Body of pancreas (tissue), 4 donors: ENCODE measurements around the gene FAM50A. TPM values are rescaled to one million over a fixed set of nuclear protein-coding genes. Genes with fewer than 3 reads are reported as not detected.

Source experiments
- ATAC-seq: fragments of 150-250 bp; one replicate; pipeline ENCODE4 v1.9.1; 2016
- DNase-seq, 4 donors: peaks; one replicate each; pipeline ENCODE4 v3.0.0-alpha.2; 2019
- H3K27ac ChIP-seq, 4 donors: fragments of 200-600 bp; sonication (generic); 1 replicate in 3 of 4; 2 replicates in 1 of 4; pipeline versions ENCODE4 v1.5.1 to v1.6.1; 2016 to 2019; ENCODE audit warnings: mild to moderate bottlenecking in 1 of 4, mixed read lengths in 1 of 4, moderate library complexity in 1 of 4
- H3K27me3 ChIP-seq, 2 donors: fragments of 200-600 bp; sonication (generic); one replicate each; pipeline ENCODE4 v1.6.0; 2016; ENCODE audit warnings: mild to moderate bottlenecking in 1 of 2
- H3K36me3 ChIP-seq, 2 donors: fragments of 200-600 bp; sonication (generic); replicated peaks in 1 of 2; 2 replicates each; pipeline ENCODE4 v1.5.1; 2016; ENCODE audit warnings: low read depth in 2 of 2; ENCODE audit not compliant: insufficient read depth in 1 of 2
- H3K4me1 ChIP-seq: fragments of 200-600 bp; sonication (generic); one replicate; pipeline ENCODE4 v1.6.0; 2016
- H3K4me3 ChIP-seq, 2 donors: fragments of 200-600 bp; sonication (generic); 1 replicate in 1 of 2; 2 replicates in 1 of 2; pipeline ENCODE4 v1.5.1; 2016 to 2019
- H3K9me3 ChIP-seq, 3 donors: fragments of 200-600 bp; sonication (generic); 1 replicate in 2 of 3; 2 replicates in 1 of 3; pipeline ENCODE4 v1.5.1; 2016
- CTCF ChIP-seq, 7 experiments: fragments of 450-650 bp in 4 of 7; fragments of 200-600 bp in 3 of 7; sonication (generic) in 3 of 7; IDR thresholded peaks; one replicate each; pipeline ENCODE4 v1.5.1; 2016 to 2019; ENCODE audit warnings: antibody characterized with exemption in 7 of 7
- POLR2A ChIP-seq, 3 donors: fragments of 450-650 bp; IDR thresholded peaks; one replicate each; pipeline ENCODE4 v1.6.1; 2016; ENCODE audit warnings: antibody characterized with exemption in 3 of 3, mild to moderate bottlenecking in 2 of 3
- WGBS, 2 donors: methylation state at CpG; one replicate each; pipeline ENCODE4 v1.1.5; 2017; 5-methylcytosine and 5-hydroxymethylcytosine counted together
- intact Hi-C: fragments of 100-400 bp; cut with DNase I; formaldehyde crosslinking; loops from one replicate; pipeline ENCODE4 v1.15.1; 2023
- total RNA-seq, 2 donors: library from RNA; depleted of rRNA; stranded (reverse); fragments of >200 nt; gene quantifications; one replicate each; pipeline ENCODE4 v1.1.0, GENCODE V29; 2016

Gene FAM50A
- total RNA-seq, 2 donors from 2014 or later = 14.5 to 48.8 TPM

- Histone ChIP-seq H3K9me3 (no peaks in the 10 kb centered on the region), H3K4me1 (peaks cover 22% of the 10 kb centered on the region), H3K36me3 (peaks cover 0 to 6% of the 10 kb centered on the region in 2 donors), H3K27me3 (no peaks in the 10 kb centered on the region), H3K27ac (no peak overlapping the region), H3K4me3 (no peak overlapping the region)
- ATAC-seq = no peak
- intact Hi-C loops = no loop called here
- WGBS, 2 donors = 85 to 100% methylated on average over 6 to 12 of the region's 12 CpGs
- TF ChIP-seq CTCF (IDR thresholded peaks at IDR 0.05) (no peak), POLR2A (IDR thresholded peaks at IDR 0.05) (no peak)
- no peak for DNase-seq
These were observed 2.5 kb downstream of the FAM50A start for GRCh38 chrX:154446430-154446829.

DNA sequence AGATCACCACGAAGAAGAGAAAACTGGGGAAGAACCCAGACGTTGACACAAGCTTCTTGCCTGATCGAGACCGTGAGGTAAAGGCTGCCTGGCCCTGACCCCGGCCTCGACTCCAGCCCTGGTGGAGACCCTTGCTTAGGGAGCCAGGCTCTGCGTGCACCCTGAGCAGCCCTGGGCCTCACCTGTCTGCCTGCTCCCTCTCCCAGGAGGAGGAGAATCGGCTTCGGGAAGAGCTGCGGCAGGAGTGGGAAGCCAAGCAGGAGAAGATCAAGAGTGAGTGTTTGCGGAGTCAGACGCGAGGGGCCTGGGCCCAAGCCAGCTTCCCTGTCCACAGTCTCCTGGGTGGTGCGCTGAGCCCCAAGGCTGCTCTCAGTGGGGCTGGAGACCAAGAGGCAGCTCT is 4.5 kb downstream of the FAM50A start:
- no peak for DNase-seq
- Histone ChIP-seq H3K4me3 (no peak overlapping the region), H3K4me1 (peaks cover 19% of the 10 kb centered on the region), H3K9me3 (no peaks in the 10 kb centered on the region), H3K27ac (no peak overlapping the region), H3K36me3 (peaks cover 0 to 6% of the 10 kb centered on the region in 2 donors), H3K27me3 (no peaks in the 10 kb centered on the region)
- 80% methylated on average over 1 to 13 of the region's 14 CpGs for WGBS, 2 donors
- intact Hi-C loops = no loop called here
- no peak for ATAC-seq
- TF ChIP-seq CTCF (IDR thresholded peaks at IDR 0.05) (no peak), POLR2A (IDR thresholded peaks at IDR 0.05) (no peak)

DNA sequence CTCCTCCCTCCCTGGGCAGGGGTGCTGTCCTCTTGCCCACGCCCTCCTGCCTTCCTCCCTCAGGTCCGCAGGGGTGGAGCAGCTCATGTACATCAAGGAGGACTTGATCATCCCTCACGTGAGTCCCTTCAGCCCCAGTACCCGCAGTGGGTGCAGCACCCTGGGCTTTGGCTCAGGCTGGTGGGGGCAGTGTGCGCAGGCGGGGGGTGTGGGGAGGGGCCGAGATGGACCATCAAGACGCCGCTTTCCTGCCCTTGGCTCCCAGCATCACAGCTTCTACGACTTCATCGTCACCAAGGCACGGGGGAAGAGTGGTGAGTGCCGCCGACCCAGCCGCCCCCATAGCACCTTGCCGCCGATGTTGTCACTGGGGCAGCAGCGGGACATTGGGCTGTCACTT is 5.7 kb downstream of the FAM50A start:
- TF ChIP-seq POLR2A (IDR thresholded peaks at IDR 0.05) = no peak
- TF ChIP-seq CTCF (IDR thresholded peaks at IDR 0.05) = no peak
- DNase-seq (no peak), ATAC-seq (no peak)
- Histone ChIP-seq H3K27ac (no peak overlapping the region), H3K27me3 (no peaks in the 10 kb centered on the region), H3K4me3 (no peak overlapping the region), H3K9me3 (no peaks in the 10 kb centered on the region), H3K36me3 (peaks cover 0 to 6% of the 10 kb centered on the region in 2 donors), H3K4me1 (peaks cover 15% of the 10 kb centered on the region)
- WGBS, 2 donors = 93 to 95% methylated on average over 11 of the region's 18 CpGs
- intact Hi-C loops = no loop called here

- H3K4me3 ChIP-seq = no peak overlapping the region
- H3K36me3 ChIP-seq = peaks cover 0 to 6% of the 10 kb centered on the region in 2 donors
- no peak for DNase-seq
- 92 to 100% methylated on average over 7 to 11 of the region's 17 CpGs for WGBS, 2 donors
- H3K9me3 ChIP-seq = no peaks in the 10 kb centered on the region
- H3K27me3 ChIP-seq = no peaks in the 10 kb centered on the region
- H3K27ac ChIP-seq = no peak overlapping the region
- intact Hi-C loops = no loop called here
- peaks cover 8% of the 10 kb centered on the region for H3K4me1 ChIP-seq
- TF ChIP-seq CTCF (IDR thresholded peaks at IDR 0.05) = no peak
- no peak for TF ChIP-seq POLR2A (IDR thresholded peaks at IDR 0.05)
- no peak for ATAC-seq
These were observed 6.4 kb downstream of the FAM50A start for GRCh38 chrX:154450312-154450711.

DNA sequence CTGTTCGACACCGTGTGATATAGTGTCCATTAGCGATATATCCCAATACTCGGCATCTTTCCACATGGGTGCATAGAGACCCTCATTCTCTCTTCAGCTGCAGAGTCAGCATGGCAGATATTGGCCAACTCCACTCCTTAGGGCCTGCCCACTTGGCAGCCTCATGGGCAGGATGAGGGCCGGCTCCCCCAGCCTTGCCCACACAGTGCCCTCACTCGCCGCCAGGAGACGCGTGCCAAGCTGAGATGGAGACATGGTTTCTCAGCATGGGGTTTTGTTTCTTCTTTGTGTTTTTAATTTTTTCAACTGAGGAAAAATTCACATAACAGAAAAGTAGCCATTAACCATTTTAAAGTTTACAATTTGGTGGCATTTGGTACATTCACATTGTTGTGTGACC is 8.9 kb downstream of the FAM50A start:
- Histone ChIP-seq H3K4me3 (no peak overlapping the region), H3K4me1 (no peaks in the 10 kb centered on the region), H3K27me3 (no peaks in the 10 kb centered on the region), H3K9me3 (no peaks in the 10 kb centered on the region), H3K27ac (no peak overlapping the region), H3K36me3 (peaks cover 0 to 6% of the 10 kb centered on the region in 2 donors)
- intact Hi-C loops = no loop called here
- no peak for TF ChIP-seq POLR2A (IDR thresholded peaks at IDR 0.05)
- TF ChIP-seq CTCF (IDR thresholded peaks at IDR 0.05) = no peak
- ATAC-seq (no peak), DNase-seq (no peak)
- 94% methylated on average over 6 to 9 of the region's 9 CpGs for WGBS, 2 donors
